NCI-H526 treated with DMSO at 0.1 percent for 48 hours (cell line): ENCODE data around the gene MFAP1.

ENCODE experiments used
- DNase-seq: peaks from one replicate; lab custom pipeline; 2025; lab: John Stamatoyannopoulos, UW

The MFAP1 gene

GRCh38 chr15:43776101-43776717 lies 48.3 kb downstream of the MFAP1 start:
- DNase-seq: peak; percentile 41

- peak; percentile 65 for DNase-seq
These were observed 49.0 kb downstream of the MFAP1 start for GRCh38 chr15:43775411-43775965.

GRCh38 chr15:43774062-43774461 lies 50.4 kb downstream of the MFAP1 start:
- DNase-seq: no peak

GRCh38 chr15:43772624-43773023 lies 51.9 kb downstream of the MFAP1 start:
- DNase-seq: no peak

- no peak for DNase-seq
These were observed 52.7 kb downstream of the MFAP1 start for GRCh38 chr15:43771816-43772215.

GRCh38 chr15:43769584-43770228 lies 54.8 kb downstream of the MFAP1 start:
- DNase-seq: peak; percentile 20

GRCh38 chr15:43763819-43764446 lies 60.6 kb downstream of the MFAP1 start:
- DNase-seq: no peak

- no peak for DNase-seq
These were observed 61.7 kb downstream of the MFAP1 start for GRCh38 chr15:43762824-43763223.
